GM21447 (cell line): ENCODE data around the gene RASSF7.
A peak's percentile ranks its signal among the peaks of the same experiment; 100 is the strongest.

Source experiments
- ATAC-seq: cut with Tn5 transposase; IDR thresholded peaks from one replicate; pipeline ENCODE4 v1.9.1; 2021; ENCODE audit not compliant: unreplicated experiment

The RASSF7 gene

GRCh38 chr11:532986-533585, 27.7 kb upstream of the RASSF7 start:
- no peak for ATAC-seq

- ATAC-seq, result no peak
These were observed 27.0 kb upstream of the RASSF7 start for GRCh38 chr11:533586-534395.

- ATAC-seq, result no peak
These were observed 26.2 kb upstream of the RASSF7 start for GRCh38 chr11:534396-535209.

GRCh38 chr11:535210-535518, 25.6 kb upstream of the RASSF7 start:
- peak; percentile 14 for ATAC-seq

GRCh38 chr11:535519-536454, 25.0 kb upstream of the RASSF7 start, which contains the start of gene HRAS:
HRAS (minus strand) TSS chr11:535576.
- ATAC-seq, result peak; percentile 59

- ATAC-seq, result peak; percentile 48
These were observed 23.7 kb upstream of the RASSF7 start, which contains the start of gene LRRC56 for GRCh38 chr11:536841-537621. LRRC56 (plus strand) TSS chr11:537527; CDS start chr11:540685, 3,158 bp downstream.

- ATAC-seq, result no peak
These were observed 22.9 kb upstream of the RASSF7 start for GRCh38 chr11:537622-538430.

GRCh38 chr11:538431-539051, 22.2 kb upstream of the RASSF7 start:
- no peak for ATAC-seq

- ATAC-seq, result no peak
These were observed 20.7 kb upstream of the RASSF7 start for GRCh38 chr11:539971-540481.

GRCh38 chr11:540583-541432, 20.0 kb upstream of the RASSF7 start:
- ATAC-seq, result no peak

- no peak for ATAC-seq
These were observed 19.3 kb upstream of the RASSF7 start for GRCh38 chr11:541433-541885.

GRCh38 chr11:544817-545166, 16.0 kb upstream of the RASSF7 start:
- no peak for ATAC-seq

GRCh38 chr11:545171-545570, 15.6 kb upstream of the RASSF7 start:
- no peak for ATAC-seq

- no peak for ATAC-seq
These were observed 11.8 kb upstream of the RASSF7 start for GRCh38 chr11:548700-549603.

GRCh38 chr11:550021-550745, 10.6 kb upstream of the RASSF7 start:
- no peak for ATAC-seq

GRCh38 chr11:550746-551085, 10.1 kb upstream of the RASSF7 start:
- no peak for ATAC-seq
